ENCODE data around the gene RPTOR. TPM values are rescaled to one million over a fixed set of nuclear protein-coding genes. Genes with fewer than 3 reads are reported as not detected.

Gene RPTOR
- total RNA-seq, 1 donor from 2014 or later = 21.8 TPM

GRCh38 chr17:80854220-80854619, 309.6 kb downstream of the RPTOR start:
- Histone ChIP-seq H3K27me3 (ENCODE audit: low read depth) (no peaks in the 10 kb centered on the region), H3K4me3 (no peak overlapping the region), H3K27ac (replicated peaks) (no peak overlapping the region), H3K9me3 (replicated peaks) (no peaks in the 10 kb centered on the region), H3K4me1 (peaks cover 11% of the 10 kb centered on the region), H3K36me3 (peaks cover 17% of the 10 kb centered on the region)
- no peak for TF ChIP-seq CTCF (IDR thresholded peaks at IDR 0.05; ENCODE audit: borderline replicate concordance)
- intact Hi-C loops (cut with micrococcal nuclease) = no loop called here
- no peak for DNase-seq

GRCh38 chr17:80855196-80855947, 310.7 kb downstream of the RPTOR start:
- no peak for TF ChIP-seq CTCF (IDR thresholded peaks at IDR 0.05; ENCODE audit: borderline replicate concordance)
- Histone ChIP-seq H3K4me1 (peaks cover 22% of the 10 kb centered on the region), H3K9me3 (replicated peaks) (no peaks in the 10 kb centered on the region), H3K27me3 (ENCODE audit: low read depth) (no peaks in the 10 kb centered on the region), H3K27ac (replicated peaks) (no peak overlapping the region), H3K4me3 (no peak overlapping the region), H3K36me3 (peaks cover 17% of the 10 kb centered on the region)
- intact Hi-C loops (cut with micrococcal nuclease) = no loop called here
- no peak for DNase-seq

GRCh38 chr17:80855948-80856862, 311.6 kb downstream of the RPTOR start:
- H3K4me3 ChIP-seq = no peak overlapping the region
- intact Hi-C loops (cut with micrococcal nuclease) = no loop called here
- no peak for TF ChIP-seq CTCF (IDR thresholded peaks at IDR 0.05; ENCODE audit: borderline replicate concordance)
- H3K9me3 ChIP-seq (replicated peaks) = no peaks in the 10 kb centered on the region
- peaks cover 22% of the 10 kb centered on the region for H3K4me1 ChIP-seq
- no peaks in the 10 kb centered on the region for H3K27me3 ChIP-seq (ENCODE audit: low read depth)
- no peak overlapping the region for H3K27ac ChIP-seq (replicated peaks)
- peaks cover 17% of the 10 kb centered on the region for H3K36me3 ChIP-seq
- no peak for DNase-seq

GRCh38 chr17:80856863-80857755, 312.5 kb downstream of the RPTOR start:
- no peaks in the 10 kb centered on the region for H3K9me3 ChIP-seq (replicated peaks)
- no peaks in the 10 kb centered on the region for H3K27me3 ChIP-seq (ENCODE audit: low read depth)
- intact Hi-C loops (cut with micrococcal nuclease) = no loop called here
- peaks cover 22% of the 10 kb centered on the region for H3K4me1 ChIP-seq
- H3K36me3 ChIP-seq = peaks cover 17% of the 10 kb centered on the region
- no peak for DNase-seq
- H3K4me3 ChIP-seq = no peak overlapping the region
- no peak overlapping the region for H3K27ac ChIP-seq (replicated peaks)
- TF ChIP-seq CTCF (IDR thresholded peaks at IDR 0.05; ENCODE audit: borderline replicate concordance) = no peak

- no peaks in the 10 kb centered on the region for H3K27me3 ChIP-seq (ENCODE audit: low read depth)
- intact Hi-C loops (cut with micrococcal nuclease) = no loop called here
- H3K4me3 ChIP-seq = no peak overlapping the region
- H3K9me3 ChIP-seq (replicated peaks) = no peaks in the 10 kb centered on the region
- TF ChIP-seq CTCF (IDR thresholded peaks at IDR 0.05; ENCODE audit: borderline replicate concordance) = no peak
- no peak for DNase-seq
- no peak overlapping the region for H3K27ac ChIP-seq (replicated peaks)
- H3K36me3 ChIP-seq = peaks cover 19% of the 10 kb centered on the region
- peaks cover 22% of the 10 kb centered on the region for H3K4me1 ChIP-seq
Observed at GRCh38 chr17:80857756-80858171, 313.1 kb downstream of the RPTOR start.
